Vagina (tissue), 2 donors: ENCODE measurements around the gene POP7.

Experiments used
- POLR2A ChIP-seq, 2 donors: fragments of 450-650 bp; IDR thresholded peaks; one replicate each; pipeline ENCODE4 v1.6.1; 2017; ENCODE audit warnings: antibody characterized with exemption in 2 of 2, mild to moderate bottlenecking in 2 of 2, moderate library complexity in 2 of 2
- POLR2AphosphoS5 ChIP-seq, 2 donors: sonication (generic); formaldehyde crosslinking; IDR thresholded peaks; one replicate each; pipeline ENCODE4 v1.9.0; 2017; ENCODE audit warnings: antibody characterized with exemption in 2 of 2, mild to moderate bottlenecking in 2 of 2, low read depth in 1 of 2; ENCODE audit not compliant: insufficient read depth in 1 of 2
- TF ChIP-seq, protein P1 (sequence below), 3 experiments: fragments of 450-650 bp in 2 of 3; fragments of 200-600 bp in 1 of 3; sonication (generic) in 1 of 3; IDR thresholded peaks; one replicate each; pipeline ENCODE4 v1.5.1; 2017 to 2019; ENCODE audit warnings: antibody characterized with exemption in 3 of 3, mild to moderate bottlenecking in 2 of 3, moderate library complexity in 2 of 3

DNA sequence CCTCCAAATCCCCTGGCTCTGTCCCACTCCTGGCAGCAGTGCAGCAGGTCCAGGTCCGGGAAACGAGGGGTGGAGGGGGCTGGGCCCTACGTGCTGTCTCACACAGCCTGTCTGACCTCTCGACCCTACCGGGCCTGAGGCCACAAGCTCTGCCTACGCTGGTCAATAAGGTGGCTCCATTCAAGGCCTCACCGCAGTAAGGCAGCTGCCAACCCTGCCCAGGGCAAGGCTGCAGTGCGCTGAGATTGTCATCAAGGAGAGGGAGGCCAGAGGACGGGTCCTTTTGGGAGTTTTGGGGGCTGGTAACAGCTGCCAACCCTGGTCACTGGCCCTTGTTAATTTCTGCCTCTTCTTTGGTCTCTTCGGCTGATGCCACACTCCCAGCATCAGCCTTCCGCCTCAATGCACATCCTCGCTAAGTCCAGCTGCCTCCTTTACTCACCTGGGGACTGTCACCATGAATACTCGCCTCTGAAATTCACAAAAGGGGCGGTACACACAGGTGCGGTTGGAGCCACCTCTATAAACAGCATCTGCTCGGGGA is 17.9 kb downstream of the POP7 start:
- TF ChIP-seq, protein P1, sequence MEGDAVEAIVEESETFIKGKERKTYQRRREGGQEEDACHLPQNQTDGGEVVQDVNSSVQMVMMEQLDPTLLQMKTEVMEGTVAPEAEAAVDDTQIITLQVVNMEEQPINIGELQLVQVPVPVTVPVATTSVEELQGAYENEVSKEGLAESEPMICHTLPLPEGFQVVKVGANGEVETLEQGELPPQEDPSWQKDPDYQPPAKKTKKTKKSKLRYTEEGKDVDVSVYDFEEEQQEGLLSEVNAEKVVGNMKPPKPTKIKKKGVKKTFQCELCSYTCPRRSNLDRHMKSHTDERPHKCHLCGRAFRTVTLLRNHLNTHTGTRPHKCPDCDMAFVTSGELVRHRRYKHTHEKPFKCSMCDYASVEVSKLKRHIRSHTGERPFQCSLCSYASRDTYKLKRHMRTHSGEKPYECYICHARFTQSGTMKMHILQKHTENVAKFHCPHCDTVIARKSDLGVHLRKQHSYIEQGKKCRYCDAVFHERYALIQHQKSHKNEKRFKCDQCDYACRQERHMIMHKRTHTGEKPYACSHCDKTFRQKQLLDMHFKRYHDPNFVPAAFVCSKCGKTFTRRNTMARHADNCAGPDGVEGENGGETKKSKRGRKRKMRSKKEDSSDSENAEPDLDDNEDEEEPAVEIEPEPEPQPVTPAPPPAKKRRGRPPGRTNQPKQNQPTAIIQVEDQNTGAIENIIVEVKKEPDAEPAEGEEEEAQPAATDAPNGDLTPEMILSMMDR (IDR thresholded peaks at IDR 0.05), result no peak
- TF ChIP-seq POLR2AphosphoS5 (IDR thresholded peaks at IDR 0.05; ENCODE audit: insufficient read depth in 1 of 2, low read depth in 1 of 2) (no peak), POLR2A (IDR thresholded peaks at IDR 0.05) (no peak)
